DND-41 (cell line): ENCODE measurements around the gene CREB1.

Experiments
- ATAC-seq: fragments of 200-7000 bp; cut with Tn5 transposase; 3 replicates; pipeline ENCODE4 v1.9.1; 2021; ENCODE audit warnings: low read depth; ENCODE audit not compliant: insufficient read depth
- DNase-seq: peaks from one replicate; pipeline ENCODE4 v3.0.0-alpha.2; 2020
- H2AFZ ChIP-seq: 2 replicates; pipeline ENCODE4 v1.6.0; 2012; ENCODE audit warnings: low read depth, low read length
- H3K27ac ChIP-seq: 2 replicates; pipeline ENCODE4 v1.5.1; 2012; ENCODE audit warnings: low read length, inconsistent platforms
- H3K27me3 ChIP-seq: fragments of 200-600 bp; sonication (generic); 2 replicates; pipeline ENCODE4 v1.6.0; 2012; ENCODE audit warnings: low read length, mild to moderate bottlenecking, inconsistent platforms; ENCODE audit not compliant: insufficient read depth, poor library complexity
- H3K36me3 ChIP-seq: 2 replicates; pipeline ENCODE4 v1.5.1; 2012; ENCODE audit warnings: low read length, inconsistent platforms; ENCODE audit not compliant: insufficient read depth
- H3K4me1 ChIP-seq: 2 replicates; pipeline ENCODE4 v1.5.1; 2012; ENCODE audit warnings: mild to moderate bottlenecking, low read length; ENCODE audit not compliant: insufficient read depth
- H3K4me2 ChIP-seq: 2 replicates; pipeline ENCODE4 v1.6.0; 2012; ENCODE audit warnings: mild to moderate bottlenecking, moderate library complexity, low read length, inconsistent platforms; ENCODE audit not compliant: insufficient read depth
- H3K4me3 ChIP-seq, 2 experiments: fragments of 200-600 bp in 1 of 2; shearing (Covaris generic) in 1 of 2; 2 replicates each; pipeline ENCODE4 v1.5.1; 2012 to 2016; ENCODE audit warnings: inconsistent platforms in 2 of 2, low read length in 2 of 2, mild to moderate bottlenecking in 2 of 2, low read depth in 1 of 2, moderate library complexity in 1 of 2
- H3K79me2 ChIP-seq: 2 replicates; pipeline ENCODE4 v1.6.0; 2012; ENCODE audit warnings: low read length, inconsistent platforms; ENCODE audit not compliant: insufficient read depth
- H3K9ac ChIP-seq: 2 replicates; pipeline ENCODE4 v1.6.0; 2012; ENCODE audit warnings: low read depth, mild to moderate bottlenecking, inconsistent platforms, low read length, moderate library complexity
- H3K9me3 ChIP-seq: 2 replicates; pipeline ENCODE4 v1.5.1; 2012; ENCODE audit warnings: low read length, moderate library complexity, mild to moderate bottlenecking, inconsistent platforms; ENCODE audit not compliant: insufficient read depth, severe bottlenecking
- H4K20me1 ChIP-seq: 2 replicates; pipeline ENCODE4 v1.6.0; 2012; ENCODE audit warnings: low read length; ENCODE audit not compliant: insufficient read depth
- CTCF ChIP-seq: IDR thresholded peaks from 2 replicates; pipeline ENCODE4 v1.5.1; 2012; ENCODE audit warnings: borderline replicate concordance, low read length, moderate library complexity, mild to moderate bottlenecking; ENCODE audit not compliant: poor library complexity, severe bottlenecking; ENCODE audit errors: extremely low read depth
- EZH2 ChIP-seq: IDR thresholded peaks from 3 replicates; pipeline ENCODE4 v1.6.1; 2012; ENCODE audit warnings: borderline replicate concordance, low read depth, mild to moderate bottlenecking, moderate library complexity, low read length, inconsistent platforms; ENCODE audit not compliant: severe bottlenecking

CREB1 gene

GRCh38 chr2:207629553-207629952, 99.8 kb downstream of the CREB1 start:
- Histone ChIP-seq H3K4me2 (no peak overlapping the region), H3K36me3 (no peaks in the 10 kb centered on the region; the same call in 1 of the 2 replicates), H4K20me1 (no peaks in the 10 kb centered on the region), H3K4me1 (peaks cover 8% of the 10 kb centered on the region), H2AFZ (no peak overlapping the region), H3K9ac (no peak overlapping the region), H3K9me3 (no peaks in the 10 kb centered on the region), H3K27ac (no peak overlapping the region), H3K27me3 (no peaks in the 10 kb centered on the region), H3K79me2 (no peaks in the 10 kb centered on the region; the same call in 1 of the 2 replicates), H3K4me3 (no peak overlapping the region)
- no peak for ATAC-seq
- DNase-seq = no peak
- no peak for TF ChIP-seq CTCF
- no peak for TF ChIP-seq EZH2

GRCh38 chr2:207630491-207630890, 100.7 kb downstream of the CREB1 start:
- no peaks in the 10 kb centered on the region for H3K79me2 ChIP-seq
- DNase-seq = no peak
- TF ChIP-seq EZH2 = no peak
- no peak for TF ChIP-seq CTCF
- H3K27ac ChIP-seq = no peak overlapping the region
- H3K36me3 ChIP-seq = no peaks in the 10 kb centered on the region
- peaks cover 8% of the 10 kb centered on the region for H3K4me1 ChIP-seq
- H3K4me3 ChIP-seq = no peak overlapping the region
- H3K4me2 ChIP-seq = no peak overlapping the region
- no peaks in the 10 kb centered on the region for H4K20me1 ChIP-seq
- H3K9me3 ChIP-seq = no peaks in the 10 kb centered on the region
- ATAC-seq = no peak
- H3K9ac ChIP-seq = no peak overlapping the region
- H2AFZ ChIP-seq = no peak overlapping the region
- no peaks in the 10 kb centered on the region for H3K27me3 ChIP-seq

GRCh38 chr2:207632575-207633493, 103.1 kb downstream of the CREB1 start:
- H4K20me1 ChIP-seq = no peaks in the 10 kb centered on the region
- no peak overlapping the region for H2AFZ ChIP-seq
- TF ChIP-seq CTCF = no peak
- TF ChIP-seq EZH2 = no peak
- H3K4me2 ChIP-seq = no peak overlapping the region
- no peaks in the 10 kb centered on the region for H3K36me3 ChIP-seq
- no peaks in the 10 kb centered on the region for H3K4me1 ChIP-seq
- H3K9me3 ChIP-seq = no peaks in the 10 kb centered on the region
- no peak overlapping the region for H3K9ac ChIP-seq
- no peak overlapping the region for H3K4me3 ChIP-seq
- DNase-seq (no peak), ATAC-seq (peak; percentile 49; the same call in 2 of the 3 replicates)
- H3K27me3 ChIP-seq = no peaks in the 10 kb centered on the region
- no peaks in the 10 kb centered on the region for H3K79me2 ChIP-seq
- H3K27ac ChIP-seq = no peak overlapping the region
